Measurements from ENCODE around the gene TTC31. TPM values are rescaled to one million over a fixed set of nuclear protein-coding genes. Genes with fewer than 3 reads are reported as not detected.

Gene TTC31
- total RNA-seq, 1 donor from 2014 or later: 32.2 TPM

DNA sequence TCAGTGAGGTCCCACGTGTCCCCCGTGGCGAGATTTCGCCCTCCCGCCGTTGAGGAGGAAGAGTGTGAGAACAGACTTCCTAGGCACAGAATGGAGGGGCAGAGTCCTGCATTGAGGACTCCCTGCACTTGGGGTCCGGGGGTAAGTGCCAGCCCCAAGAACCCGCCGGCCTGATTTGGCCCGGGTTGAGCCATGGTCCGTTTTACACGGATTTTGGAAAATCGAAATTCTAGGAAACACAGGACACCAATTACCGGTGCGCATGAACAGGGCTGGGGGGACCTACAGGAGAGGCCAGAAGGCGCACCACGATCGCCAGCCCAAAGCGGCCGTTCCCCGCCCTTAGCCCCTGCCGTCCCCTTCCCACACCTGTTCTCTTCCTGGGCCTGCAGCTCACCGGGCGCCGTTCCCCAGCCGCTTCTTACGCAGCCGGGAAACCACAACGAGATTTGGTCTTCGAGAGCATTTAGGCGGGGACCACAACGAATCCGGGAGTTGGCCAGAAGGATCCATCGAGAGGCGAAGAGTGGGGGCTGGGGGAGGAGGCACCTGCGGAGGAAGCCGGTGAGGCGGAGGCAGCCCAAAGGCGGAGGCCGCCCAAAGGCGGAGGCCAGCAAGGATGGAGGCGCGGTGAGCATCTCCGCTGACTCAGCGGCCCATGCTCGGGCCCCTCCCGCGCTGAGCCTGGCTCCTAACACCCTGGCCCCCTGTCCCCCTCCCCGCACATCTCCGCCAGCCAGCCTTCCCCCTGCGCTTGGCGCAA is 30.9 kb downstream of the TTC31 start:
- no peak for DNase-seq (ENCODE audit: low spot score, unreplicated experiment)
- H3K27ac Mint-ChIP-seq: no peak overlapping the region
- no peak overlapping the region for H3K4me3 Mint-ChIP-seq (ENCODE audit: low read depth)
- peaks cover 78% of the 10 kb centered on the region for H3K27me3 Mint-ChIP-seq
- TF ChIP-seq, protein P1, sequence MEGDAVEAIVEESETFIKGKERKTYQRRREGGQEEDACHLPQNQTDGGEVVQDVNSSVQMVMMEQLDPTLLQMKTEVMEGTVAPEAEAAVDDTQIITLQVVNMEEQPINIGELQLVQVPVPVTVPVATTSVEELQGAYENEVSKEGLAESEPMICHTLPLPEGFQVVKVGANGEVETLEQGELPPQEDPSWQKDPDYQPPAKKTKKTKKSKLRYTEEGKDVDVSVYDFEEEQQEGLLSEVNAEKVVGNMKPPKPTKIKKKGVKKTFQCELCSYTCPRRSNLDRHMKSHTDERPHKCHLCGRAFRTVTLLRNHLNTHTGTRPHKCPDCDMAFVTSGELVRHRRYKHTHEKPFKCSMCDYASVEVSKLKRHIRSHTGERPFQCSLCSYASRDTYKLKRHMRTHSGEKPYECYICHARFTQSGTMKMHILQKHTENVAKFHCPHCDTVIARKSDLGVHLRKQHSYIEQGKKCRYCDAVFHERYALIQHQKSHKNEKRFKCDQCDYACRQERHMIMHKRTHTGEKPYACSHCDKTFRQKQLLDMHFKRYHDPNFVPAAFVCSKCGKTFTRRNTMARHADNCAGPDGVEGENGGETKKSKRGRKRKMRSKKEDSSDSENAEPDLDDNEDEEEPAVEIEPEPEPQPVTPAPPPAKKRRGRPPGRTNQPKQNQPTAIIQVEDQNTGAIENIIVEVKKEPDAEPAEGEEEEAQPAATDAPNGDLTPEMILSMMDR (IDR thresholded peaks at IDR 0.05; ENCODE audit: unreplicated experiment): no peak
- no peaks in the 10 kb centered on the region for H3K36me3 Mint-ChIP-seq (ENCODE audit: insufficient read depth)
- peaks cover 5% of the 10 kb centered on the region for H3K4me1 Mint-ChIP-seq (ENCODE audit: low read depth)
- no peaks in the 10 kb centered on the region for H3K9me3 Mint-ChIP-seq (ENCODE audit: low read depth)

DNA sequence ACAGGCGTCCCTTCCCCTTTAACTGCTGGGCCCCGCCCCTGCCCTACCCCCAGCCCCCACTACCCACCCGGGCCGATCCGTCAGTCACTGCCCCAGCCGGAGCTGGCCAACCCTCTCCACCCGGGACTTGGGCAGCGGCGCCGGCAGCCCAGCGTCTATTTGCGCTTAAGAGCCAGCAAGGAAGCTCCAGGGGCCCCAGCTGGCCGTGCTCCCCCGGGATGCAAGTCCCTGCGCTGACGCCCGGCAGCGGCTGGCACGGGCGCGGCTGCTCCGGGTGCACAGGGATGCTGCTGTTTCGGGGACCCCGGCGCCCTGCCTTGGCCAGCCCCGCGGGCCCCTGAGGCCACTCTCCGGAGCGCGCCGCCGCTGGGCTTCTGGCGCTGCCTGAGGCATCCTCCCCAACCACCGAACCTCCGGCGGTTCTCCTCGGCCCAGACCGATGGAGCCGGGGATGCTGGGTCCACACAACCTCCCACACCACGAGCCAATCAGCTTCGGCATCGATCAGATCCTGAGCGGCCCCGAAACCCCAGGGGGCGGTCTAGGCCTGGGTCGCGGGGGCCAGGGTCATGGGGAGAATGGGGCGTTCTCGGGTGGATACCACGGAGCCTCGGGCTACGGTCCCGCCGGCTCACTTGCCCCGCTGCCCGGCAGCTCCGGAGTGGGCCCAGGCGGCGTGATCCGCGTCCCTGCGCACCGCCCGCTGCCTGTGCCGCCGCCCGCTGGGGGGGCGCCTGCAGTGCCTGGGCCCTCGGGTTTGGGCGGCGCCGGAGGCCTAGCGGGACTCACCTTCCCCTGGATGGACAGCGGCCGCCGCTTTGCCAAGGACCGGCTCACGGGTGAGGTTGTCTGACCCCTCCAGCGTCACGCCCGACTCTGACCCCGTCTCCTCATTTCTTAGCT is 31.7 kb downstream of the TTC31 start, which contains the start of gene TLX2:
TSS of gene TLX2 (plus strand) at position 83 of the 903 bp plus-strand sequence. CDS start at position 440, 357 bp downstream.
- TF ChIP-seq, protein P1 (IDR thresholded peaks at IDR 0.05; ENCODE audit: unreplicated experiment): no peak
- H3K36me3 Mint-ChIP-seq (ENCODE audit: insufficient read depth): no peaks in the 10 kb centered on the region
- no peak for DNase-seq (ENCODE audit: low spot score, unreplicated experiment)

DNA sequence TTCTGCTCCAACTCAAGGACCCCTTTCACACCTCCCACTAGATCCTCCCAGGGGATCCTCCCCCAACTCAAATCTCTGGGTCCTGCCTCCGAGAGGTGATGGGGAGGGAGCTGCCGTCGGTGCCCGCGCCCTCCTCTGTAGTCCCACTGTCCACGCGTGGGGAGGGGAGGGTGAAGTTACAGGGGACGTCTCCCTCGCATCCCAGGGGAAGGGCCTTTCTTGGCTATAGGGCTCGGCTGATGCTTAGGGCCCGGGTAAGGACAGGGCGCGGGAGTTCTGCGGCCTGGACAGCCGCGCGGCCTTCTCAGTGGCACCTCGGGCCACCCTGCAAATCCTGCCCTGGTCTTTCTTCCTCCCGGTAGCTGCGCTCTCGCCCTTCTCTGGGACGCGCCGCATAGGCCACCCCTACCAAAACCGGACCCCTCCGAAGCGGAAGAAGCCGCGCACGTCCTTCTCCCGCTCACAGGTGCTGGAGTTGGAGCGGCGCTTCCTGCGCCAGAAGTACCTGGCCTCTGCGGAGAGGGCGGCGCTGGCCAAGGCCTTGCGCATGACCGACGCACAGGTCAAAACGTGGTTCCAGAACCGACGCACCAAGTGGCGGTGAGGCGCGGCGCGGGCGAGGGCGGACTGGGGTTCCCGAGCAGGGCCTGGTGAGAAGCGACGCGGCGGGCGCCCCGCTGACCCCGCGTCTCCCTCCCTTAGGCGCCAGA is 32.5 kb downstream of the TTC31 start:
- Mint-ChIP-seq H3K9me3 (ENCODE audit: low read depth) (no peaks in the 10 kb centered on the region), H3K4me1 (ENCODE audit: low read depth) (peaks cover 4% of the 10 kb centered on the region), H3K27me3 (peaks cover 85% of the 10 kb centered on the region), H3K4me3 (ENCODE audit: low read depth) (peak overlapping the region; percentile 31), H3K36me3 (ENCODE audit: insufficient read depth) (no peaks in the 10 kb centered on the region), H3K27ac (peak overlapping the region; percentile 82)
- TF ChIP-seq, protein P1 (IDR thresholded peaks at IDR 0.05; ENCODE audit: unreplicated experiment): no peak
- DNase-seq (ENCODE audit: low spot score, unreplicated experiment): peak; percentile 24

More for the DNA sequence above, 31.7 kb downstream of the TTC31 start, which contains the start of gene TLX2:
- H3K27me3 Mint-ChIP-seq: peaks cover 85% of the 10 kb centered on the region
- no peaks in the 10 kb centered on the region for H3K9me3 Mint-ChIP-seq (ENCODE audit: low read depth)
- H3K27ac Mint-ChIP-seq: peak within 1 kb of the TSS; percentile 82
- peaks cover 4% of the 10 kb centered on the region for H3K4me1 Mint-ChIP-seq (ENCODE audit: low read depth)
- H3K4me3 Mint-ChIP-seq (ENCODE audit: low read depth): no peak within 1 kb of the TSS

DNA sequence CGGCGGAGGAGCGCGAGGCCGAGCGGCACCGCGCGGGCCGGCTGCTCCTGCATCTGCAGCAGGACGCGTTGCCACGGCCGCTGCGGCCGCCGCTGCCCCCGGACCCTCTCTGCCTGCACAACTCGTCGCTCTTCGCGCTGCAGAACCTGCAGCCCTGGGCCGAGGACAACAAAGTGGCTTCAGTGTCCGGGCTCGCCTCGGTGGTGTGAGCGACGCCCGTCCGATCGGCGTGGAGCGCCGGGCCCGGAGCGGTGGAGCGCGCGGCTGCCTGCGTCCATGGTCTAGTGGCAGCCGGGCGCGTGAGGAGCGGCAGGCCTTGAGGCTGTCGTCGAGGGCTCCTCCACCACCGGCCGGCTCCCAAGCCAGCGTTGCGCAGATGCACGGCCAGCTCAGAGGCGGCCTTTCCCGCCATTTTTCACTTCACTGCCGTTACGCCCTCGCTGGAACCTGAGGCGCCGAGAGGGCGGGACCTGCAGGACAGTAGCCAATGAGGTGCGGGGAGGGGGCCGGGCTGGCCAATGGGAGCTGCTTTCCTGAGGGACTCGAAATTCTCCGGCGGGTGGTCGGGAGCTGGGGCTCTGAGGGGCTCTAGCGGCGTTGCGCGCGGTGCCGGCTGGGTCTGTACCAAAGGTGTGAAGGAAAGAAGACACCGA is 33.2 kb downstream of the TTC31 start:
- H3K4me3 Mint-ChIP-seq (ENCODE audit: low read depth): no peak overlapping the region
- no peaks in the 10 kb centered on the region for H3K36me3 Mint-ChIP-seq (ENCODE audit: insufficient read depth)
- peaks cover 85% of the 10 kb centered on the region for H3K27me3 Mint-ChIP-seq
- H3K4me1 Mint-ChIP-seq (ENCODE audit: low read depth): peaks cover 4% of the 10 kb centered on the region
- peak; percentile 37 for DNase-seq (ENCODE audit: low spot score, unreplicated experiment)
- H3K9me3 Mint-ChIP-seq (ENCODE audit: low read depth): no peaks in the 10 kb centered on the region
- no peak overlapping the region for H3K27ac Mint-ChIP-seq
- TF ChIP-seq, protein P1 (IDR thresholded peaks at IDR 0.05; ENCODE audit: unreplicated experiment): no peak

Data from progenitor cell of endocrine pancreas (in vitro differentiated cells).